ENCODE measurements around the gene EHMT1. TPM values are rescaled to one million over a fixed set of nuclear protein-coding genes. Genes with fewer than 3 reads are reported as not detected.

The EHMT1 gene
- total and polyA plus RNA-seq, 2 of the 13 experiments (the other 11 are each of a cell fraction or from before 2014, with no cell fraction given) = 23.0 to 27.1 TPM

DNA sequence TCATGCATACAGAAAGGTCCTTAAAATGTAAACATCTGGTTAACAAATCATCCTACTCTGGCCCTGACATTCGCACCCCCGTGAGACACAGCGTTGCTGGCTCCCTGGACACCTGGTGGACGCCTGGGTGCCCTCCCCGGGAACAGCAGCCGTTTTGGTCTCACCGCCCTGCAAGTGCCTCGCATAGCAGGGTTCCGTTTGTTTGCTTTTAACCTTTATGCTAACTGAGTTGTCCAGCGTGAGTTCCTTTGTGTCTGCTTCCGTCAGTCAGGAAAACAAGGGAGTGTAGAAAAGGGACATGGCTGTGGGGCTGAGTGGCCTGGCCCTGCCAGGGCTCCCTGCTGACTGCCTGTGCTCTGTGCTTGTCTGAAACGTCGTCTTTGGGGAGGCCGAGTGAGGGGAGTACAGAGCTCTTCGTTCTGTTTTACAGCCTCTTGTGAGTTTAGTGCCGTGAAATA, 166.9 kb downstream of the EHMT1 start (continued):
- TF ChIP-seq, protein P1, sequence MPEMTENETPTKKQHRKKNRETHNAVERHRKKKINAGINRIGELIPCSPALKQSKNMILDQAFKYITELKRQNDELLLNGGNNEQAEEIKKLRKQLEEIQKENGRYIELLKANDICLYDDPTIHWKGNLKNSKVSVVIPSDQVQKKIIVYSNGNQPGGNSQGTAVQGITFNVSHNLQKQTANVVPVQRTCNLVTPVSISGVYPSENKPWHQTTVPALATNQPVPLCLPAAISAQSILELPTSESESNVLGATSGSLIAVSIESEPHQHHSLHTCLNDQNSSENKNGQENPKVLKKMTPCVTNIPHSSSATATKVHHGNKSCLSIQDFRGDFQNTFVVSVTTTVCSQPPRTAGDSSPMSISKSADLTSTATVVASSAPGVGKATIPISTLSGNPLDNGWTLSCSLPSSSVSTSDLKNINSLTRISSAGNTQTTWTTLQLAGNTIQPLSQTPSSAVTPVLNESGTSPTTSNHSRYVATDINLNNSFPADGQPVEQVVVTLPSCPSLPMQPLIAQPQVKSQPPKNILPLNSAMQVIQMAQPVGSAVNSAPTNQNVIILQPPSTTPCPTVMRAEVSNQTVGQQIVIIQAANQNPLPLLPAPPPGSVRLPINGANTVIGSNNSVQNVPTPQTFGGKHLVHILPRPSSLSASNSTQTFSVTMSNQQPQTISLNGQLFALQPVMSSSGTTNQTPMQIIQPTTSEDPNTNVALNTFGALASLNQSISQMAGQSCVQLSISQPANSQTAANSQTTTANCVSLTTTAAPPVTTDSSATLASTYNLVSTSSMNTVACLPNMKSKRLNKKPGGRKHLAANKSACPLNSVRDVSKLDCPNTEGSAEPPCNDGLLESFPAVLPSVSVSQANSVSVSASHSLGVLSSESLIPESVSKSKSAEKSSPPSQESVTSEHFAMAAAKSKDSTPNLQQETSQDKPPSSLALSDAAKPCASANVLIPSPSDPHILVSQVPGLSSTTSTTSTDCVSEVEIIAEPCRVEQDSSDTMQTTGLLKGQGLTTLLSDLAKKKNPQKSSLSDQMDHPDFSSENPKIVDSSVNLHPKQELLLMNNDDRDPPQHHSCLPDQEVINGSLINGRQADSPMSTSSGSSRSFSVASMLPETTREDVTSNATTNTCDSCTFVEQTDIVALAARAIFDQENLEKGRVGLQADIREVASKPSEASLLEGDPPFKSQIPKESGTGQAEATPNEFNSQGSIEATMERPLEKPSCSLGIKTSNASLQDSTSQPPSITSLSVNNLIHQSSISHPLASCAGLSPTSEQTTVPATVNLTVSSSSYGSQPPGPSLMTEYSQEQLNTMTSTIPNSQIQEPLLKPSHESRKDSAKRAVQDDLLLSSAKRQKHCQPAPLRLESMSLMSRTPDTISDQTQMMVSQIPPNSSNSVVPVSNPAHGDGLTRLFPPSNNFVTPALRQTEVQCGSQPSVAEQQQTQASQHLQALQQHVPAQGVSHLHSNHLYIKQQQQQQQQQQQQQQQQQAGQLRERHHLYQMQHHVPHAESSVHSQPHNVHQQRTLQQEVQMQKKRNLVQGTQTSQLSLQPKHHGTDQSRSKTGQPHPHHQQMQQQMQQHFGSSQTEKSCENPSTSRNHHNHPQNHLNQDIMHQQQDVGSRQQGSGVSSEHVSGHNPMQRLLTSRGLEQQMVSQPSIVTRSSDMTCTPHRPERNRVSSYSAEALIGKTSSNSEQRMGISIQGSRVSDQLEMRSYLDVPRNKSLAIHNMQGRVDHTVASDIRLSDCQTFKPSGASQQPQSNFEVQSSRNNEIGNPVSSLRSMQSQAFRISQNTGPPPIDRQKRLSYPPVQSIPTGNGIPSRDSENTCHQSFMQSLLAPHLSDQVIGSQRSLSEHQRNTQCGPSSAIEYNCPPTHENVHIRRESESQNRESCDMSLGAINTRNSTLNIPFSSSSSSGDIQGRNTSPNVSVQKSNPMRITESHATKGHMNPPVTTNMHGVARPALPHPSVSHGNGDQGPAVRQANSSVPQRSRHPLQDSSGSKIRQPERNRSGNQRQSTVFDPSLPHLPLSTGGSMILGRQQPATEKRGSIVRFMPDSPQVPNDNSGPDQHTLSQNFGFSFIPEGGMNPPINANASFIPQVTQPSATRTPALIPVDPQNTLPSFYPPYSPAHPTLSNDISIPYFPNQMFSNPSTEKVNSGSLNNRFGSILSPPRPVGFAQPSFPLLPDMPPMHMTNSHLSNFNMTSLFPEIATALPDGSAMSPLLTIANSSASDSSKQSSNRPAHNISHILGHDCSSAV (CRISPR knock-in tag; IDR thresholded peaks at IDR 0.05; ENCODE audit: borderline replicate concordance) = no peak
- TF ChIP-seq ATF7-NPFF (CRISPR knock-in tag; IDR thresholded peaks at IDR 0.05; ENCODE audit: low read depth) (no peak), KDM6A (CRISPR knock-in tag; IDR thresholded peaks at IDR 0.05; ENCODE audit: low read depth) (0 out of 2 replicates have a peak, but pooled peaks have one; percentile 13), MBNL3 (CRISPR knock-in tag; conservative IDR thresholded peaks at IDR 0.05) (no peak), CEBPZ (IDR thresholded peaks at IDR 0.05; ENCODE audit: low read length) (no peak), SKI (IDR thresholded peaks at IDR 0.05; ENCODE audit: partially characterized antibody) (peak; percentile 61), GRHL1 (CRISPR knock-in tag; conservative IDR thresholded peaks at IDR 0.05) (no peak), ZNF607 (CRISPR knock-in tag; IDR thresholded peaks at IDR 0.05; ENCODE audit: borderline replicate concordance) (no peak), JUN (CRISPR knock-in tag; IDR thresholded peaks at IDR 0.05) (no peak), ZMYM3 (CRISPR knock-in tag; IDR thresholded peaks at IDR 0.05) (peak; percentile 50; the same call in 1 of the 2 replicates), NFE2L2 (IDR thresholded peaks at IDR 0.05; ENCODE audit: low read length) (no peak), FOXA1 (IDR thresholded peaks at IDR 0.05) (no peak), FOXA1 (CRISPR knock-in tag; IDR thresholded peaks at IDR 0.05) (peak; percentile 56), ZNF441 (CRISPR knock-in tag; IDR thresholded peaks at IDR 0.05; ENCODE audit: borderline replicate concordance) (peak; percentile 21; the same call in 1 of the 2 replicates), NAIF1 (CRISPR knock-in tag; IDR thresholded peaks at IDR 0.05; ENCODE audit: borderline replicate concordance) (no peak)
- TF ChIP-seq, protein P2, sequence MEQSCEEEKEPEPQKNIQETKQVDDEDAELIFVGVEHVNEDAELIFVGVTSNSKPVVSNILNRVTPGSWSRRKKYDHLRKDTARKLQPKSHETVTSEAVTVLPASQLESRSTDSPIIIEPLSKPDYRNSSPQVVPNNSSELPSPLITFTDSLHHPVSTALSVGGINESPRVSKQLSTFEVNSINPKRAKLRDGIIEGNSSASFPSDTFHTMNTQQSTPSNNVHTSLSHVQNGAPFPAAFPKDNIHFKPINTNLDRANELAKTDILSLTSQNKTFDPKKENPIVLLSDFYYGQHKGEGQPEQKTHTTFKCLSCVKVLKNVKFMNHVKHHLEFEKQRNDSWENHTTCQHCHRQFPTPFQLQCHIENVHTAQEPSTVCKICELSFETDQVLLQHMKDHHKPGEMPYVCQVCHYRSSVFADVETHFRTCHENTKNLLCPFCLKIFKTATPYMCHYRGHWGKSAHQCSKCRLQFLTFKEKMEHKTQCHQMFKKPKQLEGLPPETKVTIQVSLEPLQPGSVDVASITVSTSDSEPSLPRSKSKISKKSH (CRISPR knock-in tag; IDR thresholded peaks at IDR 0.05; ENCODE audit: borderline replicate concordance) = no peak

All from HepG2 (cell line).